HEK293T (cell line): ENCODE data around the gene KSR2.
"Not testable (repeated sequence)": the region's sequence is repeated elsewhere in the genome, so short reads cannot be mapped to it uniquely, and the experiment has no call there.

Experiments used
- CTCF ChIA-PET: fragments of 350-600 bp; formaldehyde crosslinking; extraction: SDS; loops from one replicate; lab custom pipeline; 2021; ENCODE audit warnings: antibody characterized with exemption, inconsistent platforms; lab: Yijun Ruan, JAX
- POLR2A ChIA-PET: fragments of 350-600 bp; formaldehyde crosslinking; extraction: SDS; loops from one replicate; lab custom pipeline; 2020; ENCODE audit warnings: antibody characterized with exemption, inconsistent platforms; lab: Yijun Ruan, JAX
- DNase-seq: peaks from one replicate; pipeline ENCODE4 v3.0.0; 2012; ENCODE audit warnings: mixed read lengths; ENCODE audit errors: extremely low spot score
- ARNT ChIP-seq: fragments of 450-650 bp; IDR thresholded peaks from 2 replicates; pipeline ENCODE4 v1.6.1; 2017; ENCODE audit warnings: mild to moderate bottlenecking
- BHLHE40 ChIP-seq: fragments of 450-650 bp; IDR thresholded peaks from 2 replicates; pipeline ENCODE4 v1.6.1; 2016; ENCODE audit warnings: mild to moderate bottlenecking, moderate library complexity, borderline replicate concordance
- CTBP1 ChIP-seq: fragments of 450-650 bp; IDR thresholded peaks from 2 replicates; pipeline ENCODE4 v1.6.1; 2016; ENCODE audit warnings: borderline replicate concordance
- ELF4 ChIP-seq: fragments of 450-650 bp; IDR thresholded peaks from 2 replicates; pipeline ENCODE4 v1.6.1; 2017; ENCODE audit warnings: antibody characterized with exemption
- FOXA1 ChIP-seq: fragments of 450-650 bp; IDR thresholded peaks from 2 replicates; pipeline ENCODE4 v1.6.1; 2016; ENCODE audit warnings: mild to moderate bottlenecking
- FOXK2 ChIP-seq: fragments of 450-650 bp; IDR thresholded peaks from 2 replicates; pipeline ENCODE4 v1.6.1; 2016; ENCODE audit warnings: mild to moderate bottlenecking
- FOXM1 ChIP-seq: fragments of 450-650 bp; IDR thresholded peaks from 2 replicates; pipeline ENCODE4 v1.6.1; 2017; ENCODE audit warnings: mild to moderate bottlenecking, borderline replicate concordance
- HDGF ChIP-seq: fragments of 450-650 bp; IDR thresholded peaks from 2 replicates; pipeline ENCODE4 v1.6.1; 2017; ENCODE audit warnings: antibody characterized with exemption, borderline replicate concordance
- L3MBTL2 ChIP-seq: fragments of 450-650 bp; conservative IDR thresholded peaks from 2 replicates; pipeline ENCODE4 v1.6.1; 2016; ENCODE audit warnings: mild to moderate bottlenecking
- LEF1 ChIP-seq: fragments of 450-650 bp; IDR thresholded peaks from 2 replicates; pipeline ENCODE4 v1.6.1; 2017; ENCODE audit warnings: mild to moderate bottlenecking, borderline replicate concordance
- NFRKB ChIP-seq: fragments of 450-650 bp; IDR thresholded peaks from 2 replicates; pipeline ENCODE4 v1.6.1; 2016; ENCODE audit warnings: mild to moderate bottlenecking, moderate library complexity
- PKNOX1 ChIP-seq: fragments of 450-650 bp; IDR thresholded peaks from 2 replicates; pipeline ENCODE4 v1.6.1; 2016
- SP1 ChIP-seq: fragments of 450-650 bp; IDR thresholded peaks from 2 replicates; pipeline ENCODE4 v1.6.1; 2017
- SUZ12 ChIP-seq: fragments of 450-650 bp; IDR thresholded peaks from 2 replicates; pipeline ENCODE4 v1.6.1; 2016; ENCODE audit warnings: mild to moderate bottlenecking
- TARDBP ChIP-seq: fragments of 450-650 bp; IDR thresholded peaks from 2 replicates; pipeline ENCODE4 v1.6.1; 2016
- ZNF384 ChIP-seq: fragments of 450-650 bp; IDR thresholded peaks from 2 replicates; pipeline ENCODE4 v1.6.1; 2016

Gene KSR2

GRCh38 chr12:117807355-117807754, 161.4 kb downstream of the KSR2 start:
- no peak for TF ChIP-seq BHLHE40
- TF ChIP-seq HDGF: no peak
- DNase-seq: no peak
- ChIA-PET CTCF (no interaction called here), POLR2A (no interaction called here)

- ChIA-PET CTCF (no interaction called here), POLR2A (no interaction called here)
- TF ChIP-seq ARNT (no peak), TARDBP (no peak), LEF1 (no peak), HDGF (no peak), ELF4 (no peak), ZNF384 (no peak)
- no peak for DNase-seq
Observed at GRCh38 chr12:117805865-117806264, 162.9 kb downstream of the KSR2 start.

- DNase-seq: no peak
- no peak for TF ChIP-seq L3MBTL2
- no peak for TF ChIP-seq LEF1
- TF ChIP-seq ELF4: no peak
- 0 out of 2 replicates have a peak, but pooled peaks have one; percentile 30 for TF ChIP-seq PKNOX1
- CTCF ChIA-PET: no interaction called here
Observed at GRCh38 chr12:117803001-117803400, 165.8 kb downstream of the KSR2 start.

GRCh38 chr12:117800711-117801110, 168.1 kb downstream of the KSR2 start:
- POLR2A ChIA-PET, CTCF ChIA-PET, DNase-seq: not testable (repeated sequence)

More at GRCh38 chr12:117803001-117803400, 165.8 kb downstream of the KSR2 start:
- POLR2A ChIA-PET: no interaction called here

- no peak for DNase-seq
- TF ChIP-seq FOXA1 (no peak), SP1 (no peak), HDGF (no peak), ZNF384 (no peak)
- CTCF ChIA-PET: no interaction called here
- POLR2A ChIA-PET: no interaction called here
Observed at GRCh38 chr12:117797202-117797601, 171.6 kb downstream of the KSR2 start.

- POLR2A ChIA-PET: no interaction called here
- TF ChIP-seq PKNOX1 (no peak), ELF4 (no peak), LEF1 (no peak), FOXA1 (no peak), FOXK2 (no peak), ZNF384 (no peak), SUZ12 (no peak)
- DNase-seq: no peak
- CTCF ChIA-PET: no interaction called here
Observed at GRCh38 chr12:117792877-117793424, 175.8 kb downstream of the KSR2 start.

- ChIA-PET CTCF (interaction anchor here (1.2 kb wide), 1 partner anchor 58 kb away, joined by 3 read pairs; no protein-coding TSS in a partner anchor), POLR2A (no interaction called here)
- DNase-seq: no peak
- TF ChIP-seq TARDBP: no peak
- TF ChIP-seq FOXM1: no peak
- no peak for TF ChIP-seq SUZ12
- TF ChIP-seq ZNF384: no peak
- no peak for TF ChIP-seq ARNT
- TF ChIP-seq CTBP1: no peak
- TF ChIP-seq FOXA1: no peak
- no peak for TF ChIP-seq FOXK2
- TF ChIP-seq L3MBTL2: no peak
- TF ChIP-seq LEF1: no peak
- TF ChIP-seq ELF4: no peak
- no peak for TF ChIP-seq HDGF
- TF ChIP-seq SP1: no peak
- no peak for TF ChIP-seq NFRKB
- TF ChIP-seq PKNOX1: no peak
- no peak for TF ChIP-seq BHLHE40
Observed at GRCh38 chr12:117792471-117792870, 176.3 kb downstream of the KSR2 start.

- DNase-seq: no peak
- ChIA-PET POLR2A (no interaction called here), CTCF (interaction anchor here (1.2 kb wide), 1 partner anchor 60 kb away, joined by 3 read pairs; no protein-coding TSS in a partner anchor)
- no peak for TF ChIP-seq FOXA1
- TF ChIP-seq HDGF: no peak
- TF ChIP-seq L3MBTL2: no peak
- no peak for TF ChIP-seq TARDBP
- TF ChIP-seq LEF1: no peak
- TF ChIP-seq ELF4: no peak
- no peak for TF ChIP-seq SUZ12
- TF ChIP-seq FOXK2: no peak
- no peak for TF ChIP-seq ARNT
- no peak for TF ChIP-seq ZNF384
- no peak for TF ChIP-seq PKNOX1
- TF ChIP-seq CTBP1: no peak
- TF ChIP-seq NFRKB: no peak
- no peak for TF ChIP-seq SP1
- TF ChIP-seq BHLHE40: no peak
- TF ChIP-seq FOXM1: no peak
Observed at GRCh38 chr12:117790948-117791347, 177.8 kb downstream of the KSR2 start.
